CMK (cell line): Measurements from ENCODE around the gene TMEM185A.
"Not testable (repeated sequence)": the region's sequence is repeated elsewhere in the genome, so short reads cannot be mapped to it uniquely, and the experiment has no call there.

Source experiments
- DNase-seq: peaks from one replicate; pipeline ENCODE4 v3.0.0-alpha.2; 2010; ENCODE audit warnings: low read depth

Gene TMEM185A

DNA sequence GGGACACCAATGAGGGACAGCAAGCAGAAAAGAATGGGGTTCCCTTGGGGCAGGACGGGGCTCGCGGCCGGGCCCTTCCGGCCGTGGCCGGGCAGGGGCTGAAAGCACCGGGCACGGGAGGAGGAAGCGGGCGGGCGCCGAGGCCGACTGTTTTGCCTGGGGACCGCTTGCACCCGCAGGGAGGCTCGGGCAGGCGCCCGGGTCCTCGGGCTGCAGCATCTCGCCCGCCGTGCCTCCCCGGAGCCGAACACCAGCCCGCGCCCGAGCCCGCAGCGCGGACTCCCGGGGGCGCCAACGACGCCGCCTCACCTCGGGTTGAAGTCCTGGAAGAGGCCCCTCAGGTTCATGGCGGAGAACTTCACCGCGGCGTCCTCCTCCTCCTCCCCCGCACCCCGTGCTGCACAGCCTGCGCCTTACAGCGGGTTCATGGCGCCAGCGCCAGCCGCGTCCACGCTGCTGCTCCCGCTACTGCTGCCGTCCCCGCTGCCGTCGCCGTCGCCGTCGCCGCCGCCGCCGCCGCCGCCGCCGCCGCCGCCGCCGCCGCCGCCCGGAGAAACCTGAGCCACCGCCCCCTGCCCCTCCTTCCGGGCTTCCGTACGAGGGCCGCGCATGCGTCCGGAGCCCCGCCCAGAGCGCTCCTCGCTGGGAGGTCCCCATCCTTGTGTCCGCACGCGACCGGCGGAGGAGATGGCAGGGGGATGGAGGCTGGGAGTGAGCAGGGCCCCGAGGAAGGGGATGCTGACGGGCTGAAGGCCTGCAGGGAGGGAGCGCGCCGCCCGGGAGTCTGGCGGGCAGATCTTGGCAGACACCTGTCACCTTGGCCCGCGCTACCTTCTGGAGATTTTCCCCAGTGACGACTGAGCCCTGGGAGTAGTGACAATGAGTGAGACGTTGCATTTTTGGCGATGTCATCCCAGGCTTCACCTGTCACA, at the start of gene TMEM185A:
TMEM185A (minus strand) TSS at position 559 of the 932 bp plus-strand sequence; CDS start at position 347, 212 bp downstream.
- DNase-seq = peak; percentile 37

DNA sequence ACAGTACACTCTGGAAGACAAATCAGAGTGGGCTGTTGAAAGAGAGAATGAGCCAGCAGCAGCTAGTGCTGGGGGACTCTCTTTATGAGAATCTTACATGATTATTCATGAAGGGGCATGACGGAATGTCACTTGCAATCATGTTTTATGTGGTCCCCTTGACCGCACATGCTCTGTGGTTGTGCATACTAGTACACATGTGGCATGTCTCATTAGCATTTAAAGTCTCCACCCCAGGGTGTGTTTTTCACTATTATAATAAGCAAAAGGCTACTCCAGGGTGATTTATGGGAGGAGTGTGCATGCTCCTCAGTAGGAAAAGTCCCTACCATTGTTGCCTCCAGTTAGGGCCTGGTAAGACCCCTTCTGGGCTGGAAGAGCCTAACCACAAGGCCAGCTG, 49.6 kb upstream of the TMEM185A start:
- no peak for DNase-seq

DNA sequence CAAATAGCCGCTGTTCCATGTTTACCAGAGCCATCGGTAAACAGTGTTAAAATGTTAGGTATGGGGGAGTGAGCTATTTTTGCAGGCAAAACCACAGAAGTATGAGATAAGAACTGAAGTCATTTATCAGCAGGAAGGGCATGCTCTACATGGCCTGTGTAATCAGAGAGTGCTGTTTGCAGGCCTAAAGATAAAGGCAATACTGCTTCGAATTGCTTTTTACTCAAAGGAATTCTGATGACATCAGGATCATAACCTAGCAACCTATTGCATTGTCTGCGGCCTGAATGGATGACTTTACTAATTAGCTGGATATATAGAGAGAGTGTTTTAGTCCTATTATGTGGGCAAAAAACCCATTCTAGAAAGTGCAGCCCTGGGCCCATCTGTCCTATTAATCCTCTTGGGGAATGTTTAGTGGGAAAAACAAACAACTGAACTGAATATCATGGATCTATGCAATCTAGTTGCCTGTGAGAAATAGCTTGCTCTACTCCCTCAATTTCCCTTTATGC, 47.6 kb upstream of the TMEM185A start:
- not testable (repeated sequence) for DNase-seq

DNA sequence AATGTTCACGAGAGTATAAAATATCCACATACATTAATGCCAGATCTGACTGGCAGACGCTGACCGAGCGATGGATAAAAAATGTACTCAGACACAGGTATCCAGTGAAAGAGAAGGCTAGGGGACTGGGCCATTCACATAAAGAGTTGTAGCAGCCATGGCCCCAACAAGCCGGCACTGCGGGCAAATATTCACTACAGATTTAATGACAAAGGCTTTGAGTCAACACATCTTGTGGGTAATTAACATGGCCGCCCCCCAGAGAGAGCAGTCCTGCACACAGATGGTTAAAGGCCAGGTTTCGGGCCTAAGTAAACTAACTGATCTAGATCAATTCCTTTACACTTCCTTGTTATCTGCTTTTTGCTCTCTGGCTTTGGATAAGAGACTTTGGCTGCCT, 44.0 kb upstream of the TMEM185A start:
- not testable (repeated sequence) for DNase-seq

DNA sequence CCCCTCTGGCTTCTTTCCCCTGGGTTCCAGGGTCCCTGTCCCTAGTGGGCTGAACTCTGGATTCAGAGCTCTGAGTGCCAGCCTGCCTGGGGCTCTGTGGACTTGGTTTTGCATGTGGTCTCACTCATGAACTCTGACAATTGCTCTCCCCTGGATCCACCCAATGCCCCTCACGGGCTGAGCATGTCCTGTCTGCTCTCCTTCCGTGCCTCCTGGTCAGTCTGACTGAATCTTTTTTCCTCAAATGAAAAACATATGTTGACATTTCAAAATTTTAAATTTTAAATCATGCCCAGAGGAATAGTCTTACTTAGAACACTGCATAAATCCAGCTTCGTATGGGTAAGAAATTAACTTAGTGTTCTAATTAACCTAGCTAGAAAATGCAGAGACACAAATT, 43.5 kb upstream of the TMEM185A start:
- DNase-seq = not testable (repeated sequence)

DNA sequence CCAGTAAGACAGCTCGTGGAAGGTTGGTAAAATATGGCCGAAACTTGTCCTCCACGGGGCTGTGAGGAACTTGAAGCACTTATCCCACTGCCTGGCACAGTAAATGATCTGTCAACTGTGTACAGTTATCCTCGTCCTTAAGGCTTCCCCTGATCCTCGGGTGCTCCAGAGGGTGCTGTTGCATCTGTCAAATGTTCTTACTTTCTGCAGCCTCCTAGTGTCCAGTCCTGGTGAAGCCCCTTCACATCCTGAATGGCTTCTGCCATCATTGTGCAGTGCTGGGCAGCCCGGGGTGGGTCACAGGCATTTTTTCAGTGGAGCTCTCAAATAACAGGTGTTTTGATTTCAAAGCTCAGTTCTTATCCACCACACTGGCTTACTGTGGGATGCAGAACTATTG, 29.0 kb upstream of the TMEM185A start:
- not testable (repeated sequence) for DNase-seq

DNA sequence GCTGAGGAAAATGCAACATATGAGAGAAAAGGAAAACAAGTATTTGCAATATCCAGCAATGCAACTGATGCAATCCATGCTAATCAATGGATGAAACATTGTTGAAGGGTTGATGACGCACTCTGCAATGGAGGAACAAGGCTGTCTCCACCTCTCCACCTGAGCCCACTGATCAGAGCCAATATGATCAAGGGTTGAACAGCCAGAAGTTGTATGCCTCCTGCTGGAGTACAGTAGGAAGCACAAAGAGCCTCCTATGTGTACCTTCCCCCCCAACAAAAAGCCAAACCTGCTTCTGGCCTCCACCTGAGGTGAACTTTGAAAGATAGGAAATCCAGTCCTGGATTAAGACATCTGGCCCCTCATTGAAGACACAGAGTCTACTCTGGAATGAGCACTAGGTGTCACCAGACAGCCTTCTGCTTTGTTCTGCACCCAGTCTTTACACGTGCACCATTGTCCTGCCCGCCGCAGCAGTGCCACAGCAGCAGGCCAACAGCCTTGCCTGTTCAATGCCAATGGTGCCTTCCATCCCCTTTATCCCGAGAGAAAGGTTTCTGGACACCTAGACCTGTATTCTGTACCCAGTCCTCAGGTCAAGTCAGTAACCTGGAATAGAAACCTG, 24.8 kb upstream of the TMEM185A start:
- not testable (repeated sequence) for DNase-seq

DNA sequence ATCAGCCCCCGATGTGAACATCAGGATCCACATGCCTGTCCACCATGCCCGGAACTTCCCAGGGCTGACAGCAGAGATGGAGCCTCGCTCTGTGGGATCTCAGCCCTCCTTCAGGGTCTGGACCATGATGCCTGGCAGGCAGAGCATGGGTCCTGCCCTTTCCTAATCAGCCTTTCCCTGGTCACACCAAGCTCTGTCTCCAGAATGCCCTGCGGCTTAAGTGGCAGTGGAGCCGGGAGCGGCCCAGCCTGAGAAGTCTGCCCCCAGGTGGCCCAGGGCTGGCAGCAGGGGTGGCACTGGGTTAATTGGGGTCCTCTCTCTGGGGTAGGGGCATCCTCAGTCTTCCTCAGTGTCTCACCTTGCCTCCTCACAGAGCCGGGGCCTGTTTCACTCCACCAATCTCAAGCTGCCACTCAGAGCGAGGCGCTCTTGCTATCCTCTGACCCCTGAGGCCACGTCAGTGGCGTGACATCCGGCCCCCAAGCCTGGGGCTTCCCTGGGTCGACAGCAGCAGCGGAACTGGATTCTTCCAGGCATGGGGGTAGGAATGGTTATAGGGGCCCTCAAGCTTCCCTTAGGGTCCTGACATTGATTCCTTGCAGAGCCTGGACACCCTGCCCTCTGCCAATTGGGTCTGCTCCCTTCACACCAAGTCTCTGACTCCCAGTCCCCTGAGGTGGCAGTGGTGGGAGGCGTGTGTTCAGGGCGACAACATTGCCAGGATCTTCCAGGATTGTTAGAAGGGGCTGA, 20.8 kb upstream of the TMEM185A start:
- no peak for DNase-seq

DNA sequence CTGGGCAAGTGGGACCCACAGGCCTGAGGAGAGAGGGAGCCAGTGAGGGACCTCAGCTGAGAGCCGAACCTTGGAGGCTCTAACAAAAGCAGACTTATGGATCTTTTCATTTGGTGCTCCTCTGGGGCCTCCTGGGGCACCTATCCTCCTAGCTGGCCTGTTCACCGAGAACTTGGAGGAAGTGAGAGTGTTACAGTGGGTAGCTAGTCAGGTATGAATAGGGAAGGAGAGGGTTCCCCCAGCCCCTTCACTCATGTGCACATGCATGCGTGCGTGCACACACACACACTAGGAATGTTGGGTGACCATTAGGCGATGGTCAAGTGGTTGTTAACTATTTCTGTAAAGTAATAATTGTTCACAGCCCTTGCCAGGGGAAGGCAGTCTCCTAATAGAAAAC, 18.6 kb upstream of the TMEM185A start:
- DNase-seq = no peak

DNA sequence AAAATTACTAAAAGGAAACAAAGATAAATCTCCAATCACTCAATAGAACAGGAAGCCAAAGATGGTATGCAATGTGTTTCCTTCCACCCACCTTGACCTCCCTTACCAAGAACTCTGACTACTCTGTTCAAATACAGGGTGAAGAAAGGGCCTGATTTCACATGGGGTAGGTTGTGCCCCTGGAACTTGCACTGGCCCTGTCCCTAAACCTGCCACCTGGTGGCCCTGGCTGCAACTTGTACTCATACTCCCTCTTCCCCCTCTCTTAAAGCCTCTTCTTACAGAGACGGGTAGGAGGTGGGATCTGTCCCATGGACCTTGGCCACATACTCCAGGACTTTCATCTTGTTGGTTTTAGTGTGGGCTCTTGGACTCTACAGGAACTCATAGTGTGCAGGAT, 17.3 kb upstream of the TMEM185A start:
- DNase-seq = no peak

DNA sequence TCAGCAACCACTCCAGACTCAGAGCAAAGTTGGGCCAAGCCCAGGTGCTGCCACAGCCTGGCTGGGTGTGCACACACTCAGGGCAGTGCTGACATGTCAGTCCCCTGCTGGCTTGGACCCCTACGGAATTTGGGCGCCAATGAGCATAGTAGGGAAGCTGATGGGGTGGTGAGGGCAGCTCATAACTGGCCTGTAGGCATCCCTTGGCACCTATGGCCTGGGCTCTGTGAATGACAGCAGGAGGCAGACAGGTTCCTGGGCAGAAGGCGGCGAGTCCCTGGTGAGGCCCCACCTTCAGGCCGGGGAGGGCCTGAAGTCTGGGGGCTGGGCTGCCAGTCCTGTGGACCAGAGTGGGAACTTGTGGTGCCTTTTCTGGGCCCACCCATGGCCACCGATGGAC, 15.9 kb upstream of the TMEM185A start:
- DNase-seq = no peak

DNA sequence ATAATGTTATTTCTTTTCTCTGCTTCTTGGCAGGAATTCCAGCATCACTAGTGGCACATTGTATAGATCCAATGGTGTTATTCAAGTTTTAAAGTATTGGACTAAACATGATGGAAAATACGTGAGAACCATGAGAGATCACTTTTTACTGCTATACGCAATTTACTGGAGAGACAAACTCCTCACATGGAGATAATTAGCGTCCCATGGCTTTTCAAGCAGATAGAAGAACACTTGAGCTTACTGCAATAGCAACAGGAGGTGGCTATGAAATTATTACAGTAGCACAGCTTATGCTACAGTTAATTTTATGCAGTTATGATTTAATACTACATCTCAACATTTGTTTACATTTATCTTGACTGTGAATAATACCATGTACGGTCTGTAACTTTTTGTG, 11.9 kb upstream of the TMEM185A start:
- DNase-seq = no peak

DNA sequence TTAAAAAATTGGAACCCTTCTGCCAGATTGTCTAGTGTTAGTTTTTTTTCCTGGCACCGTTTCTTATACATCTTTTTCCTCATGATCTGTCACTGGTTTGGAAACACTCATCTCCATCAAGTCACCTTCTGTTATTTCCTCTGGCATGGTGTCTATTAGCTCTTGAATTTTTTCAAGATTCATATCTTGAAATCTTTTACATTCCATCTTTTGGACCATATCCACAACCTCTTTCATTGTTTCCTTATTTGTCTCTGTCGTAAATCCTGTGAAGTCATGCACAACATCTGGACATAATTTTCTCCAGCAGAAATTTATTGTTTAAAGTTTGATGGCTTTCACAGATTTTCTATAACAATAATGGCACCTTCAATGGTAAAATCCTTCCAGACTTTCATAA, 10.2 kb upstream of the TMEM185A start:
- no peak for DNase-seq

DNA sequence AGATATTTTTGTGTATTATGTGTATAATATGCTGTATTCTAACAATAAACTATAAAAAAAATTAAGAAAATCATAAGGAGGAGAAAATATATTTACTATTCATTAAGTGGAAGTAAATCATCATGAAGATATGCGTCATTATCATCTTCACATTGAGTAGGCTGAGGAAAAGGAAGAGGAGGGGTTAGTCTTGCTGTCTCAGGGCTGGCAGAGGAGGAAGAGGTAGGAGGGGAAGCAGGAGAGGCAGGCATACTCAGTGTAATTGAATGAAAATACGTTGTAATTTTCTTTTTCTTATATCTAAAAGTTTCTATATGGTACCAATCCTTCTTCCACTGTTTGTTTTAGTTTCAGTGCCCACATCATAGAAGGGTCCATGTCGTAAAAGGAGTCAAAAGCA, 9.8 kb upstream of the TMEM185A start:
- no peak for DNase-seq

DNA sequence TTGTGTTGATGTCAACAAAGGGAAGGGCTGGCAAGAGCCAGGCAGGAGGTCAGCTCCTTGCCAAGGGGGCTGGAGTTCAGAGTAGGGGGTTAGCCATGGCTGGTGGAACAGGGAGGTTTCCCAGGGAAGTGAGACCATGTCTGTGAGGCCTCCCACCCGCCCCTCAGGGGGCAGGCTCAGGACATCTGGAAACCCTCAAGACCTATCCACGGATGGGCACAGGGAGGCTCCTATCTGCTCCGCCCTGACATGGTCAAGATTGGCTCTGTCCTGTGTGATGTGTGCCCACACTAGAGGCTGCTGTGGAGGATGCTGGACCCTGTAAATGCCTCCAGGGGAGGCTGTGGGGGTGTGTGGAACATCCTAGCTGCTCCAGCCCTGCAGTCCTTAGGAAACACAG, 8.0 kb upstream of the TMEM185A start:
- no peak for DNase-seq

DNA sequence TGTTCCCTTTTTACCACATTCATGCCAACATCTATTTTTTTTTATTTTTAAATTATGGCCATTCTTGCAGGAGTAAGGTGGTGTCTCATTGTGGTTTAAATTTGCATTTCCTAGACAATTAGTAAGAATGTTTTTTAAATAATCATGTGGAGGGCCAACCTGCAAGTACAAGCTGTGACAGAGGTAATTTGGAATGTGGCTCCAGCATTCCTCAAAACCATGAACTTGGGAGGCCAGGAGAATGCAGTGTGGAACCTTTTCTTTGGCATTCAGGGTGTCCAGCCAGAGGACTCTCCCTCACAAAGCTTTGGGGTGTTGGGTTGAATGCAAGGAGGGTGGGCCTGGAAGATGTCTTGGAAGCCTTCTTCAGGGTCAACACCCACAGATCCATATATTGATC, 7.3 kb upstream of the TMEM185A start:
- no peak for DNase-seq

DNA sequence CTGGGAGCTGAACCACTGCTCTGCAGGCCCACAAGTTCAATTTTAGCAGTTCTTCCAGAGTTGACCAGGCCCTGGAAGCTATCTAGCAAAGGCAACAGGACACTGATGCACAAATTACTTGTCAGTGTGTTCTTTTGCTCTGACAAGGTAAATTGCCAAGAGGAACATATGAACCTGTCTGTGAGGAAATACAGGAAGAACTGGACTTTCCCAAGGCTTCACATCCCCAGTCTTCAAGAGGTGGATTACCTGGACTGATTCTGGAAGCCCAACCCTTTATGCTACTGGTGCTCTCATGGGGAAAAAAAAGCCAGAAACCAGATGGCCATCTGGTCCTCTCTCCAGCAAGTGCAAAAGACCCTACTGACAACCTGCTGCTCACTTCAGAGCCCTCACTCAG, 1.9 kb upstream of the TMEM185A start:
- no peak for DNase-seq

DNA sequence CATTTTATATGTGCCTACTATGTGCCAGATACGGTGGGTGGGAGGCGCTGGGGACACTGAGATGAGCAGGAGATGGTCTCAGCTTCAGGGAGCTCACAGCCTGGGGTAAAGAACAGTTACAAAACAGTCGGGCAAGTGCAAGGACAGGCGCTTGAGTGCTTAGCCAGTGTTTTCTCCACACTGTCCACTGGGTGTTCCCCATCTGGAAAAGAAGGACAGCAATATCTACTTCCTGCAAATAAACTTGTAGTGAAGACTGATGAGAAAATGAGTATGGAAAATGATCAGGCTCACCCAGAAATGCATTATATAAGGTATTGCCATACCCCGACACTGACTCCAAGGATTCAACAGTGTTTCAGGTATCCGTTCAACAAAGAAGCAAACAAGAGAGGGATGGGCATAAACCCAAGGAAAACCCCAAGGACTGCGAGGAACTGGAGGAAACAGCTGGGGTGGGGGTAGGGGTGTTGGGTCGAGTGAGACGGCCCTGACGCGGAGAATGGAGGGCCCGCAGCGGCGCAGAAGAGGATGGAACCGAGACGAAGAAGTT, 835 bp downstream of the TMEM185A start:
- DNase-seq = no peak

DNA sequence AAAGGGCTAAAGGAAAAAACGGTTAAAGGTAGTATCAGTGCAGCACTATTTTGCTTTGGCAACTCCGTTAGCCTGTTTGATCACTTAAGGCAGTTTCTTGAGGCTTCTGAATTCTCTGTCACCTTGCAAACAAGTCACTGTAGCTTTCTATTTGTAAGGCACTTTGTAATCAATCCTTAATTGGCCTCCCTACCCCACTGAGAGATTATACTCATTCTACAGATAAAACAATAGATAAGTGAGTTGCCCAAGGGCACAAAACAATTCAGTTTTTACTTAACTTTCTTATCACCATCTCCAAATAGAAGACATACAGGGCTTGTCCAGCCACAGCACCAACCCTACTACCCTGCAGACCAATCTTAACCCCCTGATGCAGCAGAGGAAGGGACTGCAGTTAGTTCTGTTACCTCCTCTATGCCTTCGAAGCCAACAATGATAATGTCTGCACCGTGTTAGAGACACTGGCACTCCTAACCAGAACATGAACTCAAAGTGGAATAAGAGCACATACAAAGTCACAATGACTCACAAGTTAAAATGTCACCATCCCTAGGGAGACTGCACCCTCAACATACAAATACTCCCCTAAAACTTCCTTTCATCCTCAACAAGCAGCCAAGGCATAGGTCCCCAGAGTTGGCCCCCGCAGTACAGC, 1.7 kb downstream of the TMEM185A start:
- DNase-seq = no peak

DNA sequence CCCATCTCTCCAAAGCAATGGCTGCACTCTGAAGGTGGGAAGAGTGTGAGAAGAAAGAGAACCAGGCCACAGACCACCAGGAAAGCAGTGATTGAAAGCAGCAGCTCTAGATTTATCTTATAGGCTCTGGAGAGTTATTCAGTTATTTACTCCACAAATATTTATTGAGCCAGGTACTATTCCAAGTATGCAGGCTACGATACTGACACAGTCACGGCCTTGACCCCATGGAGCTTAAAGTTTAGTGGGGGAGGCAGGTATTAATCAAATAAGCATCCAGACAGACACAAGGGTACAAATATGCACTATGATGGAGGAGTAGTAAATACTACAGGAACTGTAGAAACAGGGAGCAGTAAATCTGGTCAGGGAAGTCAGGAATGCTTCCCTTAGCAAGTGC, 2.8 kb downstream of the TMEM185A start:
- no peak for DNase-seq

DNA sequence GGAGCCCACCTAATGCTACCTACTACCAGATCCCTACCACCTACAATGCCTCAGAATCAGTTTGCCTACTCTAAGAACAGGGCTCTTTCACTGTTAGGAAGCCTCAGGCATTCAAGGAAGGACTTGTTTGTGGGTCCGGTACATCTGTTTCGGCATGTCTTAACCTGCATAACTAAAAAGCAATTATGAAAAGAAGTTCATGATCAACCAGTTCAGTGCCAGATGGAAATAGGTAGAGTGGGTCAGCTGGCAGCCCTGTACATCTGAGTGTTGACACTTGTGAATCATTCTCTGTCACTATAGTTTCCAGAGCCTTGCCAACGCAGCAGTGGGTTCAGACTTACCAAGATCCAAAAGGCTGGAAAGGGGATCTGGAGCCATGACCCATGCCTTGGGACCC, 3.3 kb downstream of the TMEM185A start:
- no peak for DNase-seq

DNA sequence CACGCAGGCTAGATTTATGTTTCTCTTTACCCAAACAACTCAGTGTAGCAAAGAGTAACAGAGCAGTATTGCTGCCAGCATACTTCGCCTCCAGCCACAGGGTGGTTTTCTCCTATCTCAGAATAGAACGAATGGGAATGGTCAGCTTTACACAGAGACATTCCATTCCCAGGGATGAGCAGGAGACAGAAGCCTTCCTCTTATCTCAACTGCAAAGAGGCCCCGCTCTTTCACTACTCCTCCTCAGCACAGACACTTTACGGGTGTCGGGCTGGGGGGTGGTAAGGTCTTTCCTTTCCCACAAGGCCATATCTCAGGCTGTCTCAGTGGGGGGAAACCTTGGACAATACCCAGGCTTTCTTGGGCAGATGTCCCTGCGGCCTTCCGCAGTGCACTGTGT, 4.8 kb downstream of the TMEM185A start:
- DNase-seq = not testable (repeated sequence)
